ENCODE measurements around the gene CYP4F3.

Gene CYP4F3

GRCh38 chr19:15669440-15669839 is 28.7 kb downstream of the CYP4F3 start:
- H3K36me3 ChIP-seq = no peaks in the 10 kb centered on the region
- DNase-seq = no peak
- H3K27me3 ChIP-seq (ENCODE audit: insufficient read depth, low read depth, severe bottlenecking) = peaks cover 20% of the 10 kb centered on the region
- H3K27ac ChIP-seq = no peak overlapping the region
- no peak overlapping the region for H3K4me3 ChIP-seq (ENCODE audit: low read depth, low read length)
- no peak for TF ChIP-seq CTCF (IDR thresholded peaks at IDR 0.05; ENCODE audit: low read depth, low read length)
- no peaks in the 10 kb centered on the region for H3K9me3 ChIP-seq (ENCODE audit: severe bottlenecking)

DNA sequence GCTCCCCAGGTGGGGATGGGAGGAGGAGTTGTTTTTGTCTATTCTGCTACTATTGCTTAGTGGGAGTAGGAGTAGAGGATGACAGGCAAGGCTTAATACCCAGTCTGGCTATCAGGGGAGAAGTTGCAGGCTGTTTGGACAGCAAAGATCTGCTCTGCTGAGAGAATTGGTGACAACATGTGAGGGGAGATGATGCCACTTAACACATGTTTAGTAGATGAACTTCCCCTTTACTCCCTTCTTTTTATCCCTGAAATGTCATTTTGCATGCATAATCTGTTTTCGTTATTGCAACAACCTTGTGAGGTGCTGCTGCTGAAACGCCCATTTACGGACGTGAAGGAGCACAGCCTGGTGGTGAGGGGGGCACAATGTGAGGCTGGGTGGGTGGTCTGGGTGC is 29.2 kb downstream of the CYP4F3 start:
- no peaks in the 10 kb centered on the region for H3K9me3 ChIP-seq (ENCODE audit: severe bottlenecking)
- H3K36me3 ChIP-seq = no peaks in the 10 kb centered on the region
- no peak overlapping the region for H3K4me3 ChIP-seq (ENCODE audit: low read depth, low read length)
- H3K27ac ChIP-seq = no peak overlapping the region
- DNase-seq = no peak
- H3K27me3 ChIP-seq (ENCODE audit: insufficient read depth, low read depth, severe bottlenecking) = peaks cover 20% of the 10 kb centered on the region
- no peak for TF ChIP-seq CTCF (IDR thresholded peaks at IDR 0.05; ENCODE audit: low read depth, low read length)

GRCh38 chr19:15671237-15671821 is 30.6 kb downstream of the CYP4F3 start:
- Histone ChIP-seq H3K27ac (no peak overlapping the region), H3K9me3 (ENCODE audit: severe bottlenecking) (no peaks in the 10 kb centered on the region), H3K36me3 (no peaks in the 10 kb centered on the region), H3K4me3 (ENCODE audit: low read depth, low read length) (no peak overlapping the region), H3K27me3 (ENCODE audit: insufficient read depth, low read depth, severe bottlenecking) (peaks cover 18% of the 10 kb centered on the region)
- no peak for DNase-seq
- no peak for TF ChIP-seq CTCF (IDR thresholded peaks at IDR 0.05; ENCODE audit: low read depth, low read length)

DNA sequence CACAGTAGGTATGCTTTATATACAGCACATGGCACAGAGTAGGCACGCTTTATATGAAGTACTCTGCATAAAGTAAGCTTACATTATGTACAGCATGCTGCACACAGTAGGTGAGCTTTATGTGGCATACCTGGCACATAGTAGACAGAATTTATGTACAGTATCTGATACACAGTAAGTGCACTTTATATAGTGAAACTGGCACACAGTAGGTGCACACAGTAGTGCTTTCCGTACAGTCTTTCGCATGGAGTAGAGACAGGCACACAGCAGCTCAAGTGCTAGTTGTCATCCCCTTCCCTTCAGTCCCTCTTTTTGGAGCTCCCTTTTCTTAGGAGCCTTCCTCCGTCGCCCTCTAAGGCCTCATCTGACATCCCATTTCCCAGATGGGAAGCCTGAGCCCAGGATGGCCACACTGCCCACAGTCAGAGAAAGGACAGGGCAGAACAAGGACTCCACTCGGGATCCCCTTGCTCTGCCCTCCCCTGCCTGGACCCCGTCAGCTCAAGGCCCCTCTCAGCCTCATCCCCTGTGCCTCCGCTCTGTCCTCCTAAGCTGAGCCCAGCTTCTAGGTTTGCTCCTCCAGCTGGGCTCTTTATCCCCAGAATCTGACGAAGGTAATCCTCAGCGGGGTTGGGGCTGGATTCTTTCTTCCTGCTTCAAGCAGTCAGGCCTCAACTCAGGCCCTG is 31.3 kb downstream of the CYP4F3 start:
- Histone ChIP-seq H3K36me3 (no peaks in the 10 kb centered on the region), H3K27ac (no peak overlapping the region), H3K4me3 (ENCODE audit: low read depth, low read length) (no peak overlapping the region), H3K27me3 (ENCODE audit: insufficient read depth, low read depth, severe bottlenecking) (peaks cover 18% of the 10 kb centered on the region), H3K9me3 (ENCODE audit: severe bottlenecking) (no peaks in the 10 kb centered on the region)
- TF ChIP-seq CTCF (IDR thresholded peaks at IDR 0.05; ENCODE audit: low read depth, low read length) = no peak
- no peak for DNase-seq

GRCh38 chr19:15672580-15673175 is 32.0 kb downstream of the CYP4F3 start, which contains the start of gene CYP4F12:
CYP4F12 (plus strand) TSS chr19:15673087; CDS start chr19:15673530, 443 bp downstream.
- Histone ChIP-seq H3K36me3 (no peaks in the 10 kb centered on the region), H3K27me3 (ENCODE audit: insufficient read depth, low read depth, severe bottlenecking) (peaks cover 18% of the 10 kb centered on the region), H3K27ac (no peak within 1 kb of the TSS), H3K4me3 (ENCODE audit: low read depth, low read length) (no peak within 1 kb of the TSS), H3K9me3 (ENCODE audit: severe bottlenecking) (no peaks in the 10 kb centered on the region)
- no peak for DNase-seq
- no peak for TF ChIP-seq CTCF (IDR thresholded peaks at IDR 0.05; ENCODE audit: low read depth, low read length)

Measured in WERI-Rb-1 (cell line).